Heart right ventricle (tissue), 16 donors: Measurements from ENCODE around the gene ACSS1. TPM values are rescaled to one million over a fixed set of nuclear protein-coding genes. Genes with fewer than 3 reads are reported as not detected.
A peak's percentile ranks its signal among the peaks of the same experiment; 100 is the strongest.

ENCODE experiments used
- ATAC-seq, 8 donors: fragments of 200-7000 bp; cut with Tn5 transposase; one replicate each; pipeline ENCODE4 v1.9.1; 2020; ENCODE audit warnings: mild to moderate bottlenecking in 8 of 8, moderate library complexity in 8 of 8, moderate number of reproducible peaks in 1 of 8
- DNase-seq, 2 donors: peaks; one replicate each; pipeline ENCODE4 v3.0.0-alpha.2; 2020
- H3K27ac ChIP-seq, 10 donors: fragments of 200-600 bp; sonication (generic) in 2 of 10; one replicate each; pipeline versions ENCODE4 v1.5.0 to v1.8.0; 2020 to 2022; ENCODE audit warnings: mild to moderate bottlenecking in 3 of 10
- H3K27me3 ChIP-seq, 7 donors: fragments of 200-600 bp; one replicate each; pipeline ENCODE4 v1.8.0; 2021 to 2022; ENCODE audit warnings: mild to moderate bottlenecking in 2 of 7
- H3K36me3 ChIP-seq, 9 donors: fragments of 200-600 bp; sonication (generic) in 1 of 9; one replicate each; pipeline versions ENCODE4 v1.5.0 to v1.8.0; 2020 to 2022; ENCODE audit warnings: mild to moderate bottlenecking in 2 of 9
- H3K4me1 ChIP-seq, 9 donors: fragments of 200-600 bp; sonication (generic) in 1 of 9; one replicate each; pipeline versions ENCODE4 v1.5.0 to v1.8.0; 2020 to 2022; ENCODE audit warnings: mild to moderate bottlenecking in 4 of 9
- H3K4me3 ChIP-seq, 10 donors: fragments of 200-600 bp; sonication (generic) in 2 of 10; one replicate each; pipeline versions ENCODE4 v1.5.0 to v1.8.0; 2020 to 2022; ENCODE audit warnings: mild to moderate bottlenecking in 7 of 10, moderate library complexity in 2 of 10
- H3K9me3 ChIP-seq, 11 donors: fragments of 200-600 bp in 10 of 11; sonication (generic) in 2 of 11; one replicate each; pipeline versions ENCODE4 v1.5.0 to v1.8.0; 2013 to 2022; ENCODE audit warnings: mild to moderate bottlenecking in 2 of 11, control low read depth in 1 of 11, moderate library complexity in 1 of 11
- WGBS, 2 donors: extraction: QIAGEN DNeasy Blood & Tissue Kit; methylation state at CpG; one replicate each; pipeline ENCODE4 v1.1.7; 2013; ENCODE audit warnings: inconsistent platforms in 1 of 2; 5-methylcytosine and 5-hydroxymethylcytosine counted together
- intact Hi-C, 10 donors: fragments of 100-400 bp; cut with DNase I; formaldehyde crosslinking; loops; one replicate each; pipeline versions ENCODE4 v1.11.1 to v1.14.2; 2022
- polyA plus RNA-seq, 2 donors: library from polyadenylated mRNA; stranded (reverse); fragments of 200-250 nt; gene quantifications; one replicate each; pipeline ENCODE4 v1.2.3, GENCODE V29; 2013
- total RNA-seq, 10 donors: library from RNA; stranded (reverse); fragmentation: NEBNext Ultra II Directional in 3 of 10; extraction: Animal tissue kit (Norgen Biotek cat#: 25700) in 3 of 10; gene quantifications; one replicate each; pipeline versions ENCODE4 v1.2.1 to v1.2.4, GENCODE V29; 2021 to 2023
- TF ChIP-seq, protein P1 (sequence below), 9 donors: fragments of 200-600 bp; sonication (generic) in 2 of 9; IDR thresholded peaks; one replicate each; pipeline versions ENCODE4 v1.5.0 to v1.8.0; 2021 to 2022; ENCODE audit warnings: antibody characterized with exemption in 9 of 9, mild to moderate bottlenecking in 5 of 9, moderate library complexity in 1 of 9
- donor health status: Arrhythmogenic right ventricular cardiomyopathy.
- donor health status: ischemic (EF 13 %, LVEDD 7.1; RV severe dilation, severe dysfunction).
- donor health status: healthy with polysubstance abuse.
- donor health status: DM: no; HTN: yes; CAD: no.
- donor health status: DM: no; HTN: no; CAD: no.
- donor health status: ischemic (EF 25% LVEDD 6.9; RV normal size, moderate dysfunction).
- donor health status: ischemic (EF 25% LVEDD 5.7; RV mildly dilated, moderate dysfunction).
- donor health status: healthy.
- donor health status: DM: yes; HTN: yes; CAD: no.
- donor health status: Ischemic cardiomyopathy.
- donor health status: ischemic (EF 35%, LVEDD 5.7; RV mildly dilated, moderate dysfunction).
- donor health status: nonischemic (EF 11% LVEDD 7.7; RV severe dilation, severe dysfunction).
- donor health status: DM: yes; HTN: yes; CAD: no.
- donor health status: PGD.
- donor health status: ischemic (EF 29% LVEDD 5.4; RV normal size, mild dysfunction).
- donor health status: nonischemic (EF 23%, LVEDD 6.1; RV moderate dilation, normal function).

Gene ACSS1
- total and polyA plus RNA-seq, 12 donors = 29.7 to 114 (median 84.9) TPM

GRCh38 chr20:25046736-25047666, 10.9 kb downstream of the ACSS1 start:
- TF ChIP-seq, protein P1, sequence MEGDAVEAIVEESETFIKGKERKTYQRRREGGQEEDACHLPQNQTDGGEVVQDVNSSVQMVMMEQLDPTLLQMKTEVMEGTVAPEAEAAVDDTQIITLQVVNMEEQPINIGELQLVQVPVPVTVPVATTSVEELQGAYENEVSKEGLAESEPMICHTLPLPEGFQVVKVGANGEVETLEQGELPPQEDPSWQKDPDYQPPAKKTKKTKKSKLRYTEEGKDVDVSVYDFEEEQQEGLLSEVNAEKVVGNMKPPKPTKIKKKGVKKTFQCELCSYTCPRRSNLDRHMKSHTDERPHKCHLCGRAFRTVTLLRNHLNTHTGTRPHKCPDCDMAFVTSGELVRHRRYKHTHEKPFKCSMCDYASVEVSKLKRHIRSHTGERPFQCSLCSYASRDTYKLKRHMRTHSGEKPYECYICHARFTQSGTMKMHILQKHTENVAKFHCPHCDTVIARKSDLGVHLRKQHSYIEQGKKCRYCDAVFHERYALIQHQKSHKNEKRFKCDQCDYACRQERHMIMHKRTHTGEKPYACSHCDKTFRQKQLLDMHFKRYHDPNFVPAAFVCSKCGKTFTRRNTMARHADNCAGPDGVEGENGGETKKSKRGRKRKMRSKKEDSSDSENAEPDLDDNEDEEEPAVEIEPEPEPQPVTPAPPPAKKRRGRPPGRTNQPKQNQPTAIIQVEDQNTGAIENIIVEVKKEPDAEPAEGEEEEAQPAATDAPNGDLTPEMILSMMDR (IDR thresholded peaks at IDR 0.05) = no peak
- DNase-seq (no peak), ATAC-seq (no peak)
- WGBS, 2 donors = 72 to 73% methylated on average over 21 of the region's 21 CpGs
- no peak overlapping the region for H3K4me3 ChIP-seq
- peak overlapping the region; percentile 51 to 98 (median 88) for H3K27ac ChIP-seq
- no peaks in the 10 kb centered on the region for H3K9me3 ChIP-seq
- intact Hi-C loops = loop anchor here in 2 of 10 donors (10.0 kb wide), 2 partner anchors 198 to 1632 kb away; partner anchors contain the start of gene PYGB (in 1 of the 2)
- no peaks in the 10 kb centered on the region for H3K27me3 ChIP-seq
- peaks cover 57 to 100% (median 93%) of the 10 kb centered on the region in 9 donors for H3K4me1 ChIP-seq
- peaks cover 0 to 35% (median 7%) of the 10 kb centered on the region in 9 donors for H3K36me3 ChIP-seq

GRCh38 chr20:25046181-25046641, 11.7 kb downstream of the ACSS1 start:
- intact Hi-C loops = loop anchor here in 2 of 10 donors (10.0 kb wide), 2 partner anchors 199 to 1631 kb away; partner anchors contain the start of gene PYGB (in 1 of the 2)
- Histone ChIP-seq H3K9me3 (no peaks in the 10 kb centered on the region), H3K27ac (peak overlapping the region; percentile 77 to 98 (median 90)), H3K36me3 (peaks cover 0 to 35% (median 7%) of the 10 kb centered on the region in 9 donors), H3K4me1 (peaks cover 59 to 100% (median 93%) of the 10 kb centered on the region in 9 donors), H3K4me3 (no peak overlapping the region), H3K27me3 (no peaks in the 10 kb centered on the region)
- peak; percentile 62 to 73 for DNase-seq
- peak; percentile 44 to 83 (median 72) for ATAC-seq
- WGBS, 2 donors = 49 to 55% methylated on average over 14 of the region's 14 CpGs
- TF ChIP-seq, protein P1 (IDR thresholded peaks at IDR 0.05) = peak in 2 of 9 donors; percentile 9 to 11

- TF ChIP-seq, protein P1 (IDR thresholded peaks at IDR 0.05) = no peak
- no peak overlapping the region for H3K4me3 ChIP-seq
- no peaks in the 10 kb centered on the region for H3K9me3 ChIP-seq
- no peaks in the 10 kb centered on the region for H3K27me3 ChIP-seq
- H3K36me3 ChIP-seq = peaks cover 0 to 35% (median 7%) of the 10 kb centered on the region in 9 donors
- peak overlapping the region; percentile 77 to 98 (median 90) for H3K27ac ChIP-seq
- no peak for ATAC-seq
- DNase-seq = no peak
- intact Hi-C loops = loop anchor here in 2 of 10 donors (10.0 kb wide), 2 partner anchors 199 to 1631 kb away; partner anchors contain the start of gene PYGB (in 1 of the 2)
- peaks cover 55 to 100% (median 93%) of the 10 kb centered on the region in 9 donors for H3K4me1 ChIP-seq
- 24 to 36% methylated on average over 9 of the region's 9 CpGs for WGBS, 2 donors
These were observed 12.6 kb downstream of the ACSS1 start for GRCh38 chr20:25045343-25045712.

GRCh38 chr20:25044660-25045342, 13.1 kb downstream of the ACSS1 start:
- peaks cover 0 to 35% (median 7%) of the 10 kb centered on the region in 9 donors for H3K36me3 ChIP-seq
- intact Hi-C loops = loop anchor here in 2 of 10 donors (10.0 kb wide), 2 partner anchors 200 to 1630 kb away; partner anchors contain the start of gene PYGB (in 1 of the 2)
- peak overlapping the region; percentile 77 to 98 (median 90) for H3K27ac ChIP-seq
- no peak for DNase-seq
- H3K4me3 ChIP-seq = no peak overlapping the region
- no peaks in the 10 kb centered on the region for H3K9me3 ChIP-seq
- peak; percentile 18 to 64 (median 55) for ATAC-seq
- peaks cover 54 to 100% (median 93%) of the 10 kb centered on the region in 9 donors for H3K4me1 ChIP-seq
- 41 to 50% methylated on average over 14 of the region's 14 CpGs for WGBS, 2 donors
- TF ChIP-seq, protein P1 (IDR thresholded peaks at IDR 0.05) = no peak
- H3K27me3 ChIP-seq = no peaks in the 10 kb centered on the region
